ENCODE measurements around the gene COQ9.

COQ9 gene

DNA sequence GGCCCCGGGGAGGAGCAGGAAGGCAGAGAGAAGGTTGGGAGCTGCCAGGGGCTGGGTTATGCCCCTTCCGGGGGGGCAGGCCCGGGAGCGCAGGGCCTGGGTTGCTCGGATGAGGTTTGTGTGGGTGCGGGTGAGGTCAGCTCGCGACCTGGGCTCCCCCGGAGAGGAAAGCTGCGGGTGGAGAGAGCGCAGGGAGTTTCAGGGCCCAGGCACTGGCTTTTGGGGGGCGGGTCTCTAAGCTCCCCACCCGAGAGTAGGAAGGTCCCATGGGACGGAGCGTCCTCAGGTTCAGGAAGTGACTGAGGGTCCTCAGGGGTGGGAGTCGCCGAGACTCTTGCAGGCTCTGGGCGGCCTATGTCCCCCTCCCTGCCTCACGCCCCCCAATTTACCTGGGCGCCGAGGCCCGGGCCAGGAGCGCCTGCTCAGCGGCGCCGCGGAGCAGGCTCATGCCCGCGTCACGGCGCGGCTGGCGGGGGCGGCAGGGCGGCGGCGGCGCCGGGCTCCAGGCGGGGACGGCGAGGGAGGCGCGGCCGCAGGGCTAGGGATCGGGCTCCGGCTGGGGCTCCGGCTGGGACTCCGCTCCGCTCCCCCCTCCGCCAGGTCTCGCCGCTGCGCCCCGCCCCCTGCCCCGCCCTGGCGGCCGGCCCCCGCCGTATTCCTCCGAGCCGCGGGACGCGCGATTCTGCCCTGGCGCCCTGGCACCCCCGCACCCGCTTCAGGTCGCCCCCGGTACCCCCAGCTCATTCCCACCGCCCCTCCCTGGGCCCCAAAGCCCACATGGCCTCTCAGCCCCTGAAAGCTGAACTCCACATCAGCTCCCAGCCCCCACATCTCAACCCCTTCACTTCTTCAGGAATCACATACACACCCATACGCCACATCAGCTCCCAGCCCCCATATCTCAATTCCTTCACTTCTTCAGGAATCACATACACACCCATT is 38.9 kb downstream of the COQ9 start, which contains the start of gene DOK4 (continued):
- TF ChIP-seq ZNF529 (tag by site-specific recombination; IDR thresholded peaks at IDR 0.05; ENCODE audit: insufficient replicate concordance), result no peak
- TF ChIP-seq ZNF530 (tag by site-specific recombination; IDR thresholded peaks at IDR 0.05; ENCODE audit: low read depth), result no peak
- no peak for TF ChIP-seq ZNF664 (tag by site-specific recombination; IDR thresholded peaks at IDR 0.05)
- no peak for TF ChIP-seq ZNF488 (tag by site-specific recombination; IDR thresholded peaks at IDR 0.05)
- no peak for TF ChIP-seq ZNF404 (tag by site-specific recombination; IDR thresholded peaks at IDR 0.05)
- TF ChIP-seq REPIN1 (tag by site-specific recombination; IDR thresholded peaks at IDR 0.05; ENCODE audit: low read depth), result no peak
- no peak for TF ChIP-seq ZNF610 (tag by site-specific recombination; IDR thresholded peaks at IDR 0.05; ENCODE audit: borderline replicate concordance)
- no peak for TF ChIP-seq YY2 (tag by site-specific recombination; IDR thresholded peaks at IDR 0.05)
- no peak for TF ChIP-seq ZNF621 (tag by site-specific recombination; IDR thresholded peaks at IDR 0.05)
- no peak for TF ChIP-seq ZNF302 (tag by site-specific recombination; IDR thresholded peaks at IDR 0.05; ENCODE audit: low read depth)
- TF ChIP-seq ZSCAN23 (tag by site-specific recombination; IDR thresholded peaks at IDR 0.05), result no peak
- no peak for TF ChIP-seq ZNF280D (tag by site-specific recombination; IDR thresholded peaks at IDR 0.05)
- TF ChIP-seq, protein P1, sequence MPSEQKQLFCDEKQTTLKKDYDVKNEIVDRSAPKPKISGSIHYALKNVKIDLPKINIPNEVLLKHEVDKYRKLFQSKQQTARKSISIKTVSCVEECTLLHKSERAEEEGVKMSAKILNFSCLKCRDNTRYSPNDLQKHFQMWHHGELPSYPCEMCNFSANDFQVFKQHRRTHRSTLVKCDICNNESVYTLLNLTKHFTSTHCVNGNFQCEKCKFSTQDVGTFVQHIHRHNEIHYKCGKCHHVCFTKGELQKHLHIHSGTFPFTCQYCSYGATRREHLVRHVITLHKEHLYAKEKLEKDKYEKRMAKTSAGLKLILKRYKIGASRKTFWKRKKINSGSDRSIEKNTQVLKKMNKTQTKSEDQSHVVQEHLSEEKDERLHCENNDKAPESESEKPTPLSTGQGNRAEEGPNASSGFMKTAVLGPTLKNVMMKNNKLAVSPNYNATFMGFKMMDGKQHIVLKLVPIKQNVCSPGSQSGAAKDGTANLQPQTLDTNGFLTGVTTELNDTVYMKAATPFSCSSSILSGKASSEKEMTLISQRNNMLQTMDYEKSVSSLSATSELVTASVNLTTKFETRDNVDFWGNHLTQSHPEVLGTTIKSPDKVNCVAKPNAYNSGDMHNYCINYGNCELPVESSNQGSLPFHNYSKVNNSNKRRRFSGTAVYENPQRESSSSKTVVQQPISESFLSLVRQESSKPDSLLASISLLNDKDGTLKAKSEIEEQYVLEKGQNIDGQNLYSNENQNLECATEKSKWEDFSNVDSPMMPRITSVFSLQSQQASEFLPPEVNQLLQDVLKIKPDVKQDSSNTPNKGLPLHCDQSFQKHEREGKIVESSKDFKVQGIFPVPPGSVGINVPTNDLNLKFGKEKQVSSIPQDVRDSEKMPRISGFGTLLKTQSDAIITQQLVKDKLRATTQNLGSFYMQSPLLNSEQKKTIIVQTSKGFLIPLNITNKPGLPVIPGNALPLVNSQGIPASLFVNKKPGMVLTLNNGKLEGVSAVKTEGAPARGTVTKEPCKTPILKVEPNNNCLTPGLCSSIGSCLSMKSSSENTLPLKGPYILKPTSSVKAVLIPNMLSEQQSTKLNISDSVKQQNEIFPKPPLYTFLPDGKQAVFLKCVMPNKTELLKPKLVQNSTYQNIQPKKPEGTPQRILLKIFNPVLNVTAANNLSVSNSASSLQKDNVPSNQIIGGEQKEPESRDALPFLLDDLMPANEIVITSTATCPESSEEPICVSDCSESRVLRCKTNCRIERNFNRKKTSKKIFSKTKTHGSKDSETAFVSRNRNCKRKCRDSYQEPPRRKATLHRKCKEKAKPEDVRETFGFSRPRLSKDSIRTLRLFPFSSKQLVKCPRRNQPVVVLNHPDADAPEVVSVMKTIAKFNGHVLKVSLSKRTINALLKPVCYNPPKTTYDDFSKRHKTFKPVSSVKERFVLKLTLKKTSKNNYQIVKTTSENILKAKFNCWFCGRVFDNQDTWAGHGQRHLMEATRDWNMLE (tag by site-specific recombination; conservative IDR thresholded peaks at IDR 0.05; ENCODE audit: low read depth), result no peak
- no peak for TF ChIP-seq MYNN (tag by site-specific recombination; IDR thresholded peaks at IDR 0.05; ENCODE audit: borderline replicate concordance)
- TF ChIP-seq PRDM10 (tag by site-specific recombination; IDR thresholded peaks at IDR 0.05), result peak; percentile 89
- no peak for TF ChIP-seq SETDB1 (IDR thresholded peaks at IDR 0.05; ENCODE audit: insufficient read length, low read length)
- TF ChIP-seq ZNF776 (tag by site-specific recombination; IDR thresholded peaks at IDR 0.05; ENCODE audit: borderline replicate concordance), result no peak
- no peak for TF ChIP-seq REST (tag by site-specific recombination; IDR thresholded peaks at IDR 0.05)
- peak; percentile 33; the same call in 1 of the 2 replicates for TF ChIP-seq KLF8 (tag by site-specific recombination; IDR thresholded peaks at IDR 0.05)
- peak; percentile 41; the same call in 1 of the 2 replicates for TF ChIP-seq IKZF3 (tag by site-specific recombination; IDR thresholded peaks at IDR 0.05)
- peak; percentile 38; the same call in 1 of the 2 replicates for TF ChIP-seq KLF10 (tag by site-specific recombination; IDR thresholded peaks at IDR 0.05)
- no peak for TF ChIP-seq ZNF114 (tag by site-specific recombination; IDR thresholded peaks at IDR 0.05)
